ENCODE measurements around the gene ADAM19.

The ADAM19 gene

DNA sequence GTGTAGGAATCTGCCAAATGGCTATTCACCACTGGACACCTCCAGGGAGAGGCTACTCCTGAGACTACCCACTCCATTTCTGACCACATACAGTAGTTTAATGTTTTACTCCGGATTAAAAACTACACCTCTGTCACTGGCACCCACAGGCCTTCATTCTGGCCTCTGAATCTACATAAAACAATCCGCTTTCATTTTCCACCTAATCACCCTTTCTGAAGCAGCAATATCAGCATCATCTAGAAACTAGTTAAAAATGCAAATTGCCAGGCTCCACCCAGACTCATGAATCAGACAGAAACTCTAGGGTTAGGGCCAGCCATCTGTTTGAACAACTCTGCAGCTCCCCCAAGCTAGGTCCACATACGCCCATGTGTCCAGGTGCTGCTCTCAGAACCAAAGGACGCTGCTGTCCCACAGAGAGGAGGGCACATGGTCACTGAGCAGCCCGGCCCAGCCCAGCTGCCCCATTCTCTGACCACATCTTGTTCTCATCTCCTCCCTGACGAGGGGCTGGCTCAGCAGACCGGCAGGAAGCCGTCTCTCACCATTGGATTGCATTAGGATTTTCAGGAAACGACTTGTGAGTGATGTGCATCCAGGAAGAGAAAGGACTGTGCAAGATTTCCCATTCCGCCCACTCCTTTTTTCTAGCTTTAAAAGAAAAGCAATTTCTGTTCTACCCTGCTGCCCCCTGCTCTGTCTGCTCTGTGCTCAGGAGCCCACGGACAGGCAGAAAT is 34.7 kb downstream of the ADAM19 start:
- DNase-seq, result peak; percentile 60

DNA sequence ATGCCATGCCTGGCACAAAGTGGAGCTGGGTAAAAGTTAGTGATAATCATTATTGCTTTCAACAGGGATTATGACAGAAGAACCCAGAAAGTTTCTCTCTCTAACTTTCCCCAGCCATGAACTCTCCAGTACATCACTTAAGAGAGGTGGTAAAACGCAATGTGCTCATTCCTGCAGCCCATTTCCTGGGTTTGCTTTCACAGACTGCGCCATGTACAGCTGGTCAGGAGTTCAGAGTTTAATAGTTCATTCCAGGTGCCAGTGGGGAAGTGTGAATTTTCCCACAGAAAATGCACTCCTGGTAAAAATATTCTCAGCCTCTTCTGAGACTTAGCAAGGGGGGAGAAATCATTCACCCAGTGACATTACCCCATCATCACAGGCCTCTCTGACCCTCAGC is 35.5 kb downstream of the ADAM19 start:
- no peak for DNase-seq

GRCh38 chr5:157539503-157540022 is 36.0 kb downstream of the ADAM19 start:
- no peak for DNase-seq

DNA sequence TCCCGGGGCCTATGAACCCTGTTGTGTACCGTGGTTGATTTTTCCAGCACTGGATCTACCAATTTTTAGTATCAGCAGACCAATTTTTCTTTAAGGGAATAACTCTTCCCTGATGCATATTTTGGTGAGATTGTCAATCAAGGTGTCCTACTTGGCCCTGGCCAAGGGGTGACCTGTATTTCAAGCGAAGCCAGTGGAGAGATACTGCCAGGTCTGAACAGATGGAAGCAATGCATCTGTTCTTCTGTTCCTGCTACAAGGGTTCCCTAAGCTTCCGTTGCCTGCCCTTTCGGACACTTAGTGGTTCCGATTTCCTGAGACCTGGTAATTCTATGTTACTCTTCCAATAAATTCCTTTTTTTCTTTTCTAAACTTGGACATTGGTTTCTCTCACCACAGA is 37.3 kb downstream of the ADAM19 start:
- no peak for DNase-seq

DNA sequence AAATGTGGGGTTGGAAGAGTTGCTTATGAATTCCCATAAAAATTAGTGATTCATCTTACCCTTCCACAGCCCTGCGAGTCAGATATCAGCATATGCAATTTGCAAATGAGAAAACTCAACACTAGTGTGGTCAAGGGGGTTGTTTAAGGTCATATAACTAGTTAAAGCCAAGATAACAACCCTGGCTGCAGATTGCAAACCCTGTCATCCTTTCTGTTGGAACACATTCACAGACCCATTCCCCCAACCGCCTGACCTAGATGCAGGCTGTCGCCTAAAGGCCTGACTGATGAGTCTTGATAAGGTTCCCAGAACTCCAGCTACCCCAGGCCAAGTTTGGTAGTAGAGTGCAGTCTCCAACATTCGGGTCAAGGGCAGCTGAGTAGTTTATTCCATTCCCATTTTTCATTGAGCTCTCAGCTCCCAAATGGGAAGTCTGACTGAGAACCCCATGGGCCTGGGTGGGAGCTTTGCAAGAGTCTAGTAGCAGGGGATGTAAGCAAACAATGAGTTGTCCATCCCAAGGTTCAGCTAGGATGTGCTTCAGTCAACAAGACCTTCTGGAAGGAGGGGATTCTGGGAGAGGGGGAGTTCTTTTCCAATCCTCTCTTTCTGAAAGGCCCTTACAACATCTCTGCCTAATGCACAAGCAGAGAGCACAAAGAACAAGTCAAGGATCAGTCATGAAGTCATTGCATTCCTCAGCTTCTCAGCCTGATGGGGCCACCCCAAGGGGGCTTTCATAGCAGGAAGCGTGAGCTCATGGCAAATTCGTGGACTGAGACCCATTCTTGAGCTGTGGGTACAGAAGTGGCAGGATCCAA is 40.3 kb downstream of the ADAM19 start:
- no peak for DNase-seq

GRCh38 chr5:157533011-157533481 is 42.5 kb downstream of the ADAM19 start:
- DNase-seq, result no peak

DNA sequence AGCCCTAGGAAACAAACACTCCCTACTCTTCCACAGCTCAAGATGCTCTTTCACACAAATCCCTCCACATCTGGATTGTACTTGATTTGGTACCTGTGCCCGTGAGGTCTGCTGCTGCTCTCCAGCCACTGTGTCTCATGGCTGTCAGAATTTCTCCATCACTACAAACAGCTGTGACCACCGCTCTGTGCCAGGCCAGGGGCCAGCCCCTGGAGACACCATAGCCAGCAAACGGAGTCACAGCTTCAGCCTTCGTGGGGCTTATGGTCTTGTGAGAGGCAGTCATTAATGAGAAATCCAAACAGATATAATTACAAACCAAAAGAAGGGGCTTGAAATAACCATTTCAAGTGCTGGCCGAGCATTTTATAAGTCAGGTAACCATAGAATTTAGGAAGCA is 43.6 kb downstream of the ADAM19 start:
- DNase-seq, result no peak

- DNase-seq, result no peak
Measured at GRCh38 chr5:157530226-157530972, 45.2 kb downstream of the ADAM19 start.

DNA sequence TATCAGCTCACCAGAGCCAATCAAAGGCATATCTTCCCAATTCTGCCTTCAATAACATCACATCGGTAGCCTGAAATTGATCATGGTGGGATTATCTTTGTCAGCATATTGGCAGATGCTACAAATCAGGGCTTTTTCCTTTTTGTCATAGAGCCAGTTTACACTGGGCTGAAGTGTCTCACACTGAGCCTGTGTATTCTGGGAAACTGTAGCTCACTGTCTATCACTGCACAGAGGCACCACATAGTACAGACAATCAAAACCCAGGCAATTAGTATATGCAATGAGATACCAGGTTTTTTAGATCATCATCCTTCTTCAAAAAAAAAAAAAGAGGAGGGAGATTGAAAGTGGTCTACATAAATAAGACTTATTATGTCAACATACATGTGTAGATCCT is 46.6 kb downstream of the ADAM19 start:
- DNase-seq, result no peak

DNA sequence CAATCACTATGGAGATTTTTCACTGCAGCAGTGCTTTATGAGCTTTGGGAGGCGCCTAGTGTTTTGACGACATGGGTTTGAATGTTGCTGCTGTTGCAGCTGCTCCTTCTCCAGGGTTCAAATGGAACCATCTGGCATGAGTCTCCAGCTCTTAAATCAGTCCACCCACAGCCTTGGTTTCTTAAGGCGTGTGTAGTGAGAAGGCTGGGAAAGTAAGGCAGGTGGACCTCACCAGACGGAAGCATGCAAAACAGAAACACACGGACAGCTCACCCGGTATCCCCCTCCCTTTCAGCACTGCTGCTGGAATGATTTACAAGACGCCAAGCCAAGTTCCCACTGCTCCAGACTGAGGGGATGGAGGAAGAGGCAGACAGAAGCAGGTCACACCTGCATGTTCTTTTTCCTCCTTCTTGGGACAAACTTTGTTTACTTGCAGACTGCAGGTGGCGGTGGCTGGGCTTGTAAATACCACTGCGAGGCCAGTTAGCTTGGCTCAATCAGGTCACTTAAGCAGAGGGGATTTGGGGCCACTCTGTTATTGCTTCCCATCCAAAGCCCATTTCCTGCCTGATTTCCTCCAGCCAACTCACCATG is 47.4 kb downstream of the ADAM19 start:
- DNase-seq, result no peak

- DNase-seq, result no peak
Measured at GRCh38 chr5:157524887-157525286, 50.7 kb downstream of the ADAM19 start.

- DNase-seq, result no peak
Measured at GRCh38 chr5:157523976-157524375, 51.6 kb downstream of the ADAM19 start.

GRCh38 chr5:157521704-157522029 is 53.9 kb downstream of the ADAM19 start:
- DNase-seq, result no peak

- no peak for DNase-seq
Measured at GRCh38 chr5:157520911-157521703, 54.5 kb downstream of the ADAM19 start.

GRCh38 chr5:157519579-157520253 is 55.9 kb downstream of the ADAM19 start:
- DNase-seq, result no peak

DNA sequence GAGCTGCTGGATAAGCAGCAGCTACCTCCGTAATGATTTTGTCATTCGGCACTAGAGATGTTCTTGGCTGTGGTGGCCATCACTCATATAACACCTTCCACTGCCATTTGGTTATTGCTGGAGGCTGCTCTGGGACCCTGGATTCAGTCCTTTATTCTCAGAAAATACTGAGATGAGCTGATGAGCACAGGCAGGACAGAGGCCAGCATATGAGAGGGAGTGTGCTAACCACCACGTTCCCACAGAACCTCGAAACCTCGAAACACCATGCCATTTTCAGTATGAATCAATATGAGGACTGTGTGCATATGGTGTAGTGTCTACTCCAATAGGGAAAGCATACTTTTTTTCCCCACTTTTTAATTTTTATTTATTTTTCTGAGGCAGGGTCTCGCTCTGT is 56.6 kb downstream of the ADAM19 start:
- no peak for DNase-seq

DNA sequence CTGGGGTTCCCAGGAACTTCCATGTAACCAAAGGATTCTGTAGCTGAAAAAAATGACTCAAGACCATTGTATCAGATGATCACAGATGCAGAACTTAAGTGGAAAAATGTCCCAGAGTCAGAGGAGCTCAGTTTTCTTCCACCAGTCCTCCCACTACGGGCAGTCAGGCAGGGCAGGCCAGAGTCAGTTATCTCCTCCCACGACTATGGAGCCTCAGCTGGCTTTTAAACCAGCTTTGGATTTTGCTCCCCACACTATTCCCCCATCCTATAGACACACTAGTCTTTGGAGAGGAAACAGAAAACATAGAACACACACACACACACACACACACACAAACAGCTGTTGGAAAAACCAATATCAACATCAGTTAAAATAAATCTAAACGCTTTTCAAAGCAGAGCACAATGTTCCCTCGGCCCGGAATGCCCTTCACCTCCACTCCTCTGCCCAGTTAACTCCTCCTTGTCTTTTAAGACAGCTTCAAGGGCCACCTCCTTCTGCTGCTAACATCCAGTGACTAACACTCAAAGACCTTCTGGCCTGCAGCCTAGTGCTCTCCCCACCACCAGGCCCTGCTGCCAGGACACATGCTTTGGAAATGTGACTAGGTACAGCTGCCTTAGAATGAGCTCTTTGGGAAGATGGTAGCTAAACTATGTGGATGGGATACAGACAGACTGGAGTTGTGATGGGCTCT is 58.8 kb downstream of the ADAM19 start:
- DNase-seq, result peak; percentile 62

DNA sequence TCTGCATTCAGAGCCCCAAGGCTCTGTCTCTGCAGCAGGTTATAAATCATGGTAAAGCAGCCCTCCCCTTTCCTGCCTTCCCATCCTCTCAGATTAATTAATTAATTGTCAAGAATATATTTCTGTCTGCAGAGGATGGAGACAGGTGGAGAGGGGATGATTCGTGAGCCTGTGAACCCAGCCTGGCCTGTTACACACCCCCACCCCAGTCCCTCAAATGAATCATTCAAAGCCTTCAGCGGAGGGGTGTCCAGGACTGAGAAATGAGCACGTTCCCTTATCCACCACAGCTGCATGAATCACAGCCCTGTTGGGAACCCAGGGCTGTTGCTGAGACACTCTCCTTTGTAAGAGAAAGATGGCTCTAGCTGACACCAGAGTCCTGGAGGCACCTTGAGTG is 59.6 kb downstream of the ADAM19 start:
- no peak for DNase-seq

DNA sequence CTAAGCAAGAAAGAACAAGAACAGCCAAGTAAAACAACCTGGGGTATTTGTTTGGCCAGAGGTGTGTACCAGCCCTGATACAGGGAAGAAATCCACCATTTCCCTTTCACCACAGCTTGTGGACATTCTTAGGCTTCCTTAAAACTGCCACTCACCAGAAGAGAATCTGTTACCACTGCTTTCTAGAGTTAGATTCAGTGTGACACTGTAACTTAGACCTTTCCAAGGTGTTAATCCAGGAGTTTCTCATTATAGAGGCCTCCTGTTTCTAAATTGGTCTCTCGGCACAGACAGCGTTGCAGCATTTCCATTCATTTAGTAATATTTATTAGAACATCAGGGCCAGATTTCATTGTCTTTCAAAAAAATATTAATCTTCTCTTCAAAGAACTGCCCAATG is 60.6 kb downstream of the ADAM19 start:
- no peak for DNase-seq

- DNase-seq, result no peak
Measured at GRCh38 chr5:157513182-157513581, 62.4 kb downstream of the ADAM19 start.

Data from islet precursor cell (in vitro differentiated cells).